Middle frontal gyrus (tissue), 1 donor: ENCODE results near the gene RPS23.

ENCODE experiments used
- DNase-seq: peaks from one replicate; pipeline ENCODE4 v3.0.0-alpha.2; 2015; ENCODE audit warnings: low spot score; ENCODE audit errors: extremely low spot score

Gene RPS23

GRCh38 chr5:82277987-82278710 lies at the start of gene RPS23:
Gene RPS23 (minus strand): TSS chr5:82278354. CDS start chr5:82278323, 31 bp downstream.
- peak; percentile 89 for DNase-seq

GRCh38 chr5:82327941-82328340 lies 49.8 kb upstream of the RPS23 start:
- DNase-seq: no peak

GRCh38 chr5:82325996-82326395 lies 47.8 kb upstream of the RPS23 start:
- DNase-seq: no peak

GRCh38 chr5:82325155-82325554 lies 47.0 kb upstream of the RPS23 start:
- no peak for DNase-seq

GRCh38 chr5:82320966-82321365 lies 42.8 kb upstream of the RPS23 start:
- no peak for DNase-seq

DNA sequence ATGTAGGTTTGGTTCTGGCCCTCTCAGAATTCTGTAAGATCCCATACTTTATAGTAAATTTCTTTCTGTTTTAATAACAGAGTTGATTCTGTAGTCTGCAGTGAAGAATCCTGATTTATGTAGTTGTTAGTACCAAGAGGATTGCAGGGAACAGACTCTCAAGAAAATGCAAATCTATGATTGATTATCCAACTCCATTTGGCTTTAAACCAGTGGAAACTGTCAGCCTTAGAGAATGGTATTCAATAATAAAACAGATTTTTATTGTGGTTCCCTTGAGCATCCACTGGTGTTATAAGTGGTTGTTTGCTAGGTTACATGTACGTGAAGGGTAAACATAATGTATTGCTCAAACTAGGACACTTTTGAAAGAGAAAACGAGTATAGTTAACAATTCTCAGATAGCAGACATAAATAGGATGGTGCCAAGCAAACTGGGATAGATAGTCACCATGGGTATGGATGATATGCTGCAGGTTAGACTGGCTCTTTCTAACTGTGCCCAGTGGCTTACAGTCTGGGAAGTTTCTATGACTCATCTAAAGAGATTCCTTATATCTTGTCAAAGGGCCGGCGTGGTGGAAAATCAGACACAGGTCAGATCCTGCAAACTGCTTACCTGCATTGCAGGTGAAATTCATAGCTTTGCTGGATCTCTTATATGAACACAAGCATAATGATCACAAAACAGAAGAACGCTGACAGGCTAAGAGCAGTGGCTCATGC lies 41.7 kb upstream of the RPS23 start:
- DNase-seq: no peak

GRCh38 chr5:82319192-82319591 lies 41.0 kb upstream of the RPS23 start:
- no peak for DNase-seq

GRCh38 chr5:82314964-82315758 lies 37.0 kb upstream of the RPS23 start:
- DNase-seq: no peak

DNA sequence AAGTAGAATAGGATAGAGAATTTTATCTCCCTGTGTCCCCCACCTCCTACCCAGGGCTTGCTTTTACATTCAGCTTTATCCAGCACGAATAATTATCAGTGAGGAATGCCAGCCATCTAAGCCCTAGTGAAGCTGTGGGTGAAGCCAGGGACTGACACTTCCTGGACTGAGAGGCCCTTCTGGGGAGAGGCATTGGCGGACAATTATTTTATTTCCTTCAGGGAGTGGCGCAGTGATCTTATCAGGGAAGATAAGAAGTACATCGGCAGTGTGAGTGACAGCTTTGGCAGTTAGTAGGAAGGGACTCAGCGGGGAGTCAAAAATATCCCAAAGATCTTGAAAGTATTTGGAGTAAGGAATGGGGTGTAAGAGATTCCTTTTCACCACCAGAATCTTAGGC lies 34.9 kb upstream of the RPS23 start:
- DNase-seq: no peak

GRCh38 chr5:82312373-82312856 lies 34.3 kb upstream of the RPS23 start:
- DNase-seq: peak; percentile 73

DNA sequence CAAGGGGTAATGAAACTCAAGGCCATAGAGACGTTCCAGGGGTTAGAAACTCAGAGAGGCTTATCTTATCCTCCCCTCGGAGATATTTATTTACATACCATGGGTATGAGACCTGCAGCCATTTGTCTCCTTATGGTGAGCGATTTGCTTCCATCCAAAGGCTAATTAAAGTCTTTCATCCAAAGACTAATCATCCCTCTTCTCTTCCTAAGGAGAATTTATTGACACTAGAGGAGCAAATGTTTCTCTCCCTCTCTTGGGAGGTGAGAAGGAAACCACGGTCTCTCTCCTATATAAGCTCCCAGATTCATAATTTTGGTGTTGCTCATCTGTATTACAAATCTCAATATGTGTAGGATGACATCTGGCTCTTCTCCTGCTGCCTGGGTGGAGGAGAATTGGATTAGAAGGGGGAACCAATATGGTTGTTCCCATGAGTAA lies 31.0 kb upstream of the RPS23 start:
- DNase-seq: no peak

- no peak for DNase-seq
Observed at GRCh38 chr5:82308416-82308815, 30.3 kb upstream of the RPS23 start.

GRCh38 chr5:82307451-82307850 lies 29.3 kb upstream of the RPS23 start:
- no peak for DNase-seq

- no peak for DNase-seq
Observed at GRCh38 chr5:82306151-82306550, 28.0 kb upstream of the RPS23 start.

DNA sequence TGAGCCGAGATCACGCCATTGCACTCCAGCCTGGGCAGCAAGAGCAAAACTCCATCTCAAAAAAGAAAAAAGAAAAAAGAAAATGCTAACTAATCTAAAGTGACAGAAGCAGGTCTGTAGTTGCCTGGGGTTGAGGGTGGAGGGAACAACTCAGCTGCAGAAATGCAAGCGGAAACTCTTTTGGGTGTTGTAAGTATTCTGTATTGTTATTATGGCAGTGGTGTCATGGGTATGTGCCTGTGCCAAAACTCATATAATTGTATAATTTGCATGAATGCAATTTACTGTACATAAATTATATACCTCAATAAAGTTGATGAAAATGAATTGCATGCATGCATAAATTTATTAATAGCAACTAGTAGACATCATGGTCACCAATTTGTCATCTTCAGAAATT lies 23.0 kb upstream of the RPS23 start:
- DNase-seq: no peak

- DNase-seq: no peak
Observed at GRCh38 chr5:82298668-82299067, 20.5 kb upstream of the RPS23 start.

DNA sequence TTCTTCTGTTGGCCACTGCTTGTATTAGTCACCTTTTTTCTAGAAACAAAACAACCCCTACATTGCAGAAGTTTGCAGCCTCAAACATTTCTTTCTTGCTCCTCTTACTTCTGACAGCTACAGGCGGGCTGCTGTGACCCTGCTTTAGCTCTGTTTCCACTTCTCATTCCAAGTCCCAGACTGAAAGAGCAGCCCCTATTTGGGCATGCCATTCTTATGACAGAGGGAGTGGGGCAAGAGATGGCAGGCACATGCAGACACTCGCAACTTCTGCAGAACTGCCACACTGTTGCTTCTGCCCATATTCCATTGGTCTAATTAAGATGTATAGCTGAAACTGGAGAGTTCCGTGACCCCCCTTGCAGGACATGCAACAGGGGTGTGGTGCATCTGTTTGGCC lies 19.6 kb upstream of the RPS23 start:
- no peak for DNase-seq

- DNase-seq: no peak
Observed at GRCh38 chr5:82296929-82297328, 18.8 kb upstream of the RPS23 start.

DNA sequence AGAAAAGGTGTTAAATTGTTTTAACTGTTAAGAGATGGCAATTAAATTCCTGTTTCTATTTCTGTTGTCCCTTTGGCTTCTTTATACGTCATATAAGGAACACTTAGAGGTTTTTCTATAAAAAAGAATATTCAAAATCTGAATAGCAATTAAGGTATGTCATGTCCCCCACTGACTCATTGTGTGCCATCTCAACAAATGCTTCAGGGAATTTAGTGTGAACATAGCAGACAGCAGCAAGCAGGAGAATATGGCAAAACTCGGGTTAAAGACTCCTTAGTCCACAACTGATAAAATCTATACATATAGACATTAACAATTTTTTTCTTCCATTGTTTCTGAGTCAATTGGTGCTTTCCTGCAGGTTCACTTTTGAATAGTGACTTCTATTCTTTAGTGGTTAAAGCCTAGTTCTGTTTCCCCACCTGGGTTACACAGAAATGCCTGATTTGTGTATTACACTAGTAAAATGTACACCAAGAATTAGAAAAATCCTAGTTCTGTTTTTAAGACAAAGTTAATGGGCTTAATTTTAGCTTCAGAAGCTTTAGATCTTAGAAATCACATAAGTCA lies 17.9 kb upstream of the RPS23 start:
- no peak for DNase-seq

GRCh38 chr5:82295144-82295543 lies 17.0 kb upstream of the RPS23 start:
- DNase-seq: no peak

GRCh38 chr5:82291420-82291819 lies 13.3 kb upstream of the RPS23 start:
- no peak for DNase-seq

DNA sequence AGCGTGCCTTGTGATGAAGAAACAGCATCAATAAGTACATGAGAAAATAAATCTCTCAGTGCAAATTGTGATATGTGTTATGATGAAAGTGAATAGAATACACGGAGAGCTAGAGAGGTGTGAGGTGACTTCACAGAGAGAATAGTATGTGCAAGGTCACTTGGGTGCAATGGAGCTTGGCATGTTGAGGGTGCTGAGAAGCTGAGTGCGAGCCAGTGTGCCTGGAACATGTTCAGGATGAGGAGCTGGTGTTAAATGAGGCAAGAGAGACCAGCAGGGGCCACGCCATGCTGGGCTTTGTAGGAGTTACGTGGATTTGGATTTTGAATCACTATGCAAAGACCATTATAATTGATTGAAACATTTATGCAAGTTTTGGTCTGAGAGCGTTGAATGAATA lies 12.8 kb upstream of the RPS23 start:
- no peak for DNase-seq
